Measurements from ENCODE around the gene ZNF273.

DNA sequence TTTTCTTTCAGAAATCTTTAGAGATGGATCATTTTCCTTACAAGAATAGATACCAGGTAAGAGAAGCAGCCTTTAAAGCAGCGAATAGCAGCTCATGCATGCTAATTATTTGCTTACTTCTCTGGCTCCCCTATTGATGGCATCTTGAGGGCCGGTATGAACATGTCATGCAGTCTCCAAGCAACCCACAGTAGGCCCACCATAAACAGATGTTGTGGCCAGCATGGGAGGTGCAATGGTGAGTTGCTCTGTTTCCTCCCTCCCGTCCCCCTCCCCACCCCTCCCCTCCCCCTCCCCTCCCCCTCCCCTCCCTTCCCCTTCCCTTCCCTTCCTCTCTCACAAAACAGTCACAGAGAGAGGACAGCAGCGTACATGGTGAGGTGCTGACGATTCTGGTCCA, 9.7 kb upstream of the ZNF273 start:
- TF ChIP-seq, protein P1, sequence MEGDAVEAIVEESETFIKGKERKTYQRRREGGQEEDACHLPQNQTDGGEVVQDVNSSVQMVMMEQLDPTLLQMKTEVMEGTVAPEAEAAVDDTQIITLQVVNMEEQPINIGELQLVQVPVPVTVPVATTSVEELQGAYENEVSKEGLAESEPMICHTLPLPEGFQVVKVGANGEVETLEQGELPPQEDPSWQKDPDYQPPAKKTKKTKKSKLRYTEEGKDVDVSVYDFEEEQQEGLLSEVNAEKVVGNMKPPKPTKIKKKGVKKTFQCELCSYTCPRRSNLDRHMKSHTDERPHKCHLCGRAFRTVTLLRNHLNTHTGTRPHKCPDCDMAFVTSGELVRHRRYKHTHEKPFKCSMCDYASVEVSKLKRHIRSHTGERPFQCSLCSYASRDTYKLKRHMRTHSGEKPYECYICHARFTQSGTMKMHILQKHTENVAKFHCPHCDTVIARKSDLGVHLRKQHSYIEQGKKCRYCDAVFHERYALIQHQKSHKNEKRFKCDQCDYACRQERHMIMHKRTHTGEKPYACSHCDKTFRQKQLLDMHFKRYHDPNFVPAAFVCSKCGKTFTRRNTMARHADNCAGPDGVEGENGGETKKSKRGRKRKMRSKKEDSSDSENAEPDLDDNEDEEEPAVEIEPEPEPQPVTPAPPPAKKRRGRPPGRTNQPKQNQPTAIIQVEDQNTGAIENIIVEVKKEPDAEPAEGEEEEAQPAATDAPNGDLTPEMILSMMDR (conservative IDR thresholded peaks at IDR 0.05; ENCODE audit: low read length): no peak
- TF ChIP-seq EZH2phosphoT487 (IDR thresholded peaks at IDR 0.05; ENCODE audit: borderline replicate concordance): no peak

Measured in Loucy (cell line).